Hematopoietic multipotent progenitor cell treated with erythropoietin and hydrocortisone succinate and interleukin-3 and kit ligand, for 15 days (in vitro differentiated cells): ENCODE results near the gene GID8.
A peak's percentile ranks its signal among the peaks of the same experiment; 100 is the strongest.

Source experiments
- DNase-seq: peaks from one replicate; pipeline ENCODE4 v3.0.0-alpha.2; 2015; ENCODE audit warnings: low spot score

GID8 gene

GRCh38 chr20:62970307-62971210, 32.6 kb downstream of the GID8 start:
- no peak for DNase-seq

- no peak for DNase-seq
These were observed 33.4 kb downstream of the GID8 start for GRCh38 chr20:62971211-62971949.

- peak; percentile 59 for DNase-seq
These were observed 34.2 kb downstream of the GID8 start for GRCh38 chr20:62971950-62972844.

GRCh38 chr20:62972845-62973745, 35.1 kb downstream of the GID8 start:
- no peak for DNase-seq

GRCh38 chr20:62975251-62975760, 37.4 kb downstream of the GID8 start:
- DNase-seq, result no peak

- no peak for DNase-seq
These were observed 38.0 kb downstream of the GID8 start for GRCh38 chr20:62975812-62976508.

GRCh38 chr20:62976886-62977285, 38.9 kb downstream of the GID8 start:
- DNase-seq, result no peak

- peak; percentile 68 for DNase-seq
These were observed 39.9 kb downstream of the GID8 start for GRCh38 chr20:62977613-62978560.

GRCh38 chr20:62978561-62978943, 40.6 kb downstream of the GID8 start:
- DNase-seq, result no peak

- no peak for DNase-seq
These were observed 41.4 kb downstream of the GID8 start for GRCh38 chr20:62979310-62979709.

GRCh38 chr20:62979876-62980373, 42.0 kb downstream of the GID8 start:
- DNase-seq, result no peak

- DNase-seq, result no peak
These were observed 42.5 kb downstream of the GID8 start for GRCh38 chr20:62980380-62980960.

- DNase-seq, result no peak
These were observed 43.0 kb downstream of the GID8 start for GRCh38 chr20:62980970-62981369.

- DNase-seq, result no peak
These were observed 44.5 kb downstream of the GID8 start for GRCh38 chr20:62982124-62983075.

- DNase-seq, result no peak
These were observed 45.3 kb downstream of the GID8 start for GRCh38 chr20:62983210-62983609.

- no peak for DNase-seq
These were observed 46.9 kb downstream of the GID8 start for GRCh38 chr20:62984666-62985443.

GRCh38 chr20:62985444-62985778, 47.5 kb downstream of the GID8 start:
- no peak for DNase-seq
